ENCODE data around the gene HMOX2.

HMOX2 gene

GRCh38 chr16:4467916-4468315 is 8.3 kb upstream of the HMOX2 start:
- Histone ChIP-seq H3K4me2 (ENCODE audit: low read length) (no peak overlapping the region), H3K9ac (ENCODE audit: low read depth, low read length) (no peak overlapping the region), H3K4me1 (ENCODE audit: control insufficient read depth, insufficient read depth, low read length) (peaks cover 10% of the 10 kb centered on the region), H3K36me3 (ENCODE audit: insufficient read depth, low read length) (peaks cover 21% of the 10 kb centered on the region), H3K27me3 (ENCODE audit: control insufficient read depth, insufficient read depth, low read length) (no peaks in the 10 kb centered on the region), H3K4me3 (ENCODE audit: low read length) (no peak overlapping the region), H3K9me3 (replicated peaks; ENCODE audit: low read length) (no peaks in the 10 kb centered on the region)

- Histone ChIP-seq H3K4me1 (ENCODE audit: control insufficient read depth, insufficient read depth, low read length) (peaks cover 7% of the 10 kb centered on the region), H3K9ac (ENCODE audit: low read depth, low read length) (no peak overlapping the region), H3K27me3 (ENCODE audit: control insufficient read depth, insufficient read depth, low read length) (no peaks in the 10 kb centered on the region), H3K4me3 (ENCODE audit: low read length) (no peak overlapping the region), H3K9me3 (replicated peaks; ENCODE audit: low read length) (no peaks in the 10 kb centered on the region), H3K4me2 (ENCODE audit: low read length) (no peak overlapping the region), H3K36me3 (ENCODE audit: insufficient read depth, low read length) (peaks cover 18% of the 10 kb centered on the region)
Observed at GRCh38 chr16:4468972-4469371, 7.2 kb upstream of the HMOX2 start.

- Histone ChIP-seq H3K4me3 (ENCODE audit: low read length) (no peak overlapping the region), H3K9ac (ENCODE audit: low read depth, low read length) (no peak overlapping the region), H3K27me3 (ENCODE audit: control insufficient read depth, insufficient read depth, low read length) (no peaks in the 10 kb centered on the region), H3K4me1 (ENCODE audit: control insufficient read depth, insufficient read depth, low read length) (peaks cover 14% of the 10 kb centered on the region), H3K9me3 (replicated peaks; ENCODE audit: low read length) (no peaks in the 10 kb centered on the region), H3K4me2 (ENCODE audit: low read length) (no peak overlapping the region), H3K36me3 (ENCODE audit: insufficient read depth, low read length) (peaks cover 7% of the 10 kb centered on the region)
Observed at GRCh38 chr16:4471869-4472268, 4.3 kb upstream of the HMOX2 start.

GRCh38 chr16:4472880-4473279 is 3.3 kb upstream of the HMOX2 start:
- H3K36me3 ChIP-seq (ENCODE audit: insufficient read depth, low read length) = peaks cover 6% of the 10 kb centered on the region
- H3K4me1 ChIP-seq (ENCODE audit: control insufficient read depth, insufficient read depth, low read length) = peaks cover 17% of the 10 kb centered on the region
- no peak overlapping the region for H3K9ac ChIP-seq (ENCODE audit: low read depth, low read length)
- no peak overlapping the region for H3K4me3 ChIP-seq (ENCODE audit: low read length)
- H3K9me3 ChIP-seq (replicated peaks; ENCODE audit: low read length) = no peaks in the 10 kb centered on the region
- no peaks in the 10 kb centered on the region for H3K27me3 ChIP-seq (ENCODE audit: control insufficient read depth, insufficient read depth, low read length)
- H3K4me2 ChIP-seq (ENCODE audit: low read length) = no peak overlapping the region

GRCh38 chr16:4474192-4474961 is 1.8 kb upstream of the HMOX2 start, which contains the start of gene NMRAL1:
Gene NMRAL1, minus strand, starts transcription at chr16:4474625. Its CDS starts 493 bp downstream, at chr16:4474132.
- Histone ChIP-seq H3K9ac (ENCODE audit: low read depth, low read length) (peak within 1 kb of the TSS; percentile 62), H3K4me1 (ENCODE audit: control insufficient read depth, insufficient read depth, low read length) (peaks cover 21% of the 10 kb centered on the region), H3K9me3 (replicated peaks; ENCODE audit: low read length) (no peaks in the 10 kb centered on the region)

GRCh38 chr16:4477966-4478365 is 1.8 kb downstream of the HMOX2 start:
- H3K4me1 ChIP-seq (ENCODE audit: control insufficient read depth, insufficient read depth, low read length) = peaks cover 21% of the 10 kb centered on the region
- no peaks in the 10 kb centered on the region for H3K36me3 ChIP-seq (ENCODE audit: insufficient read depth, low read length)
- no peak overlapping the region for H3K9ac ChIP-seq (ENCODE audit: low read depth, low read length)
- H3K4me2 ChIP-seq (ENCODE audit: low read length) = peak overlapping the region; percentile 92
- no peaks in the 10 kb centered on the region for H3K9me3 ChIP-seq (replicated peaks; ENCODE audit: low read length)
- H3K4me3 ChIP-seq (ENCODE audit: low read length) = no peak overlapping the region
- no peaks in the 10 kb centered on the region for H3K27me3 ChIP-seq (ENCODE audit: control insufficient read depth, insufficient read depth, low read length)

More at GRCh38 chr16:4474192-4474961, 1.8 kb upstream of the HMOX2 start, which contains the start of gene NMRAL1:
- Histone ChIP-seq H3K4me3 (ENCODE audit: low read length) (peak within 1 kb of the TSS; percentile 77), H3K4me2 (ENCODE audit: low read length) (peak within 1 kb of the TSS; percentile 84), H3K27me3 (ENCODE audit: control insufficient read depth, insufficient read depth, low read length) (no peaks in the 10 kb centered on the region), H3K36me3 (ENCODE audit: insufficient read depth, low read length) (peaks cover under 1% of the 10 kb centered on the region)

GRCh38 chr16:4481526-4481925 is 5.3 kb downstream of the HMOX2 start:
- no peak overlapping the region for H3K4me2 ChIP-seq (ENCODE audit: low read length)
- no peaks in the 10 kb centered on the region for H3K9me3 ChIP-seq (replicated peaks; ENCODE audit: low read length)
- no peak overlapping the region for H3K4me3 ChIP-seq (ENCODE audit: low read length)
- no peaks in the 10 kb centered on the region for H3K27me3 ChIP-seq (ENCODE audit: control insufficient read depth, insufficient read depth, low read length)
- peaks cover 7% of the 10 kb centered on the region for H3K4me1 ChIP-seq (ENCODE audit: control insufficient read depth, insufficient read depth, low read length)
- peaks cover 12% of the 10 kb centered on the region for H3K36me3 ChIP-seq (ENCODE audit: insufficient read depth, low read length)
- no peak overlapping the region for H3K9ac ChIP-seq (ENCODE audit: low read depth, low read length)

- H3K9me3 ChIP-seq (replicated peaks; ENCODE audit: low read length) = no peaks in the 10 kb centered on the region
- H3K36me3 ChIP-seq (ENCODE audit: insufficient read depth, low read length) = peaks cover 12% of the 10 kb centered on the region
- peaks cover 7% of the 10 kb centered on the region for H3K4me1 ChIP-seq (ENCODE audit: control insufficient read depth, insufficient read depth, low read length)
- no peak overlapping the region for H3K4me2 ChIP-seq (ENCODE audit: low read length)
- no peak overlapping the region for H3K9ac ChIP-seq (ENCODE audit: low read depth, low read length)
- no peak overlapping the region for H3K4me3 ChIP-seq (ENCODE audit: low read length)
- H3K27me3 ChIP-seq (ENCODE audit: control insufficient read depth, insufficient read depth, low read length) = no peaks in the 10 kb centered on the region
Observed at GRCh38 chr16:4481963-4482362, 5.8 kb downstream of the HMOX2 start.

- peaks cover 12% of the 10 kb centered on the region for H3K36me3 ChIP-seq (ENCODE audit: insufficient read depth, low read length)
- H3K4me1 ChIP-seq (ENCODE audit: control insufficient read depth, insufficient read depth, low read length) = peaks cover 21% of the 10 kb centered on the region
- H3K9ac ChIP-seq (ENCODE audit: low read depth, low read length) = no peak overlapping the region
- H3K9me3 ChIP-seq (replicated peaks; ENCODE audit: low read length) = no peaks in the 10 kb centered on the region
- no peak overlapping the region for H3K4me3 ChIP-seq (ENCODE audit: low read length)
- no peak overlapping the region for H3K4me2 ChIP-seq (ENCODE audit: low read length)
- H3K27me3 ChIP-seq (ENCODE audit: control insufficient read depth, insufficient read depth, low read length) = no peaks in the 10 kb centered on the region
Observed at GRCh38 chr16:4486126-4486893, 10.1 kb downstream of the HMOX2 start.

GRCh38 chr16:4487955-4488498 is 11.8 kb downstream of the HMOX2 start:
- Histone ChIP-seq H3K4me2 (ENCODE audit: low read length) (no peak overlapping the region), H3K4me1 (ENCODE audit: control insufficient read depth, insufficient read depth, low read length) (peaks cover 21% of the 10 kb centered on the region), H3K4me3 (ENCODE audit: low read length) (no peak overlapping the region), H3K9me3 (replicated peaks; ENCODE audit: low read length) (no peaks in the 10 kb centered on the region), H3K27me3 (ENCODE audit: control insufficient read depth, insufficient read depth, low read length) (no peaks in the 10 kb centered on the region), H3K36me3 (ENCODE audit: insufficient read depth, low read length) (peaks cover 12% of the 10 kb centered on the region), H3K9ac (ENCODE audit: low read depth, low read length) (peak overlapping the region; percentile 8)

GRCh38 chr16:4488499-4488967 is 12.3 kb downstream of the HMOX2 start:
- peak overlapping the region; percentile 26 for H3K4me2 ChIP-seq (ENCODE audit: low read length)
- no peak overlapping the region for H3K4me3 ChIP-seq (ENCODE audit: low read length)
- peaks cover 21% of the 10 kb centered on the region for H3K4me1 ChIP-seq (ENCODE audit: control insufficient read depth, insufficient read depth, low read length)
- H3K36me3 ChIP-seq (ENCODE audit: insufficient read depth, low read length) = peaks cover 12% of the 10 kb centered on the region
- H3K27me3 ChIP-seq (ENCODE audit: control insufficient read depth, insufficient read depth, low read length) = no peaks in the 10 kb centered on the region
- peak overlapping the region; percentile 8 for H3K9ac ChIP-seq (ENCODE audit: low read depth, low read length)
- H3K9me3 ChIP-seq (replicated peaks; ENCODE audit: low read length) = no peaks in the 10 kb centered on the region
